ENCODE results near the gene HDAC4. TPM values are rescaled to one million over a fixed set of nuclear protein-coding genes. Genes with fewer than 3 reads are reported as not detected.

HDAC4 gene
- total and polyA plus RNA-seq, 9 of the 15 experiments (the other 6 are each of a cell fraction or from before 2014, with no cell fraction given): 0.11 to 20.2 (median 4.0) TPM

DNA sequence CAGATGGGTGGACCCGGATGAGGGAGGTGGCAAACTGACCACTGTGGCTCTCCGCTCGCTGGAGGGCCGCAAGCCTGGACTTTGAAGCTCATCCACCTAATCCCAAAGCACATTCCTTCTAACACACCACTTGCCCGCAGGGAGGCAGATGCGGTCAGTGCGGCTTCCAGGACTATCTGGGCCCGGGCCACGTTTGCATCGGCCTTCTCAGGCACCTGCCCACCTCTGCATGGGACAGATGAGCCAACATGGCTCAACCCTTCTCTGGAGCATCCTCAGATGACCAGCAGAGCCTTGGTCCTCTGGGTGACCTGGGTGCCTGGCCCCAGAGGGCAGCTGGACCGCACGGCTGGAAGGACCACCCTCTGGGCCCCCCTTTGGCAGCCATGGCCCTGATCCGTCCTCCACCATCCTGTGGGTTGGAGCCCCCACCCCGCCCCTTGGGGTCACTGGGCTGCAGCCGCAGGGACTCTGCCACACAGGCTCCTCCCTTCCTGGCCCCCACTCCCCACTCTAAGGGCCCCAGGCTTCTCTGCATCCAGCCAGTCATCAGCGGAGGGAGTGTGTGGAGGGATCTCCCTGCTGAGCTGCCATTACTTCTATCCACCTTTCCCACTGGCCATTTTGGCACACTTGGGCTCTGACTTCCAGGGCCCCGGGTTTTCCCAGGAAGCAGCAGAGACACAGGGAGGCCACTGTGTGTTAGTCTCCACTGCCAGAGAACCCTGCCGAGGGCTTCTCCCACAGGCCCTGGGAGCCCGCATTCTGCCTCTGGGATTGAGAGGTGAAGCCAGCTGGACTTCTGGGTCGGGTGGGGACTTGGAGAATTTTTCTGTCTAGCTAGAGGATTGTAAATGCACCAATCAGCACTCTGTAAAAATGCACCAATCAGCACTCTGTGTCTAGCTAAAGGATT lies 12.3 kb downstream of the HDAC4 start:
- ATAC-seq (no peak), FAIRE-seq (no peak), DNase-seq (ENCODE audit: extremely low read depth in 1 of 4, low spot score in 3 of 4) (no peak)
- Histone ChIP-seq H3K4me2 (ENCODE audit: insufficient read depth, low read length) (no peak overlapping the region), H3K9ac (ENCODE audit: insufficient read depth in 1 of 2, low read depth in 2 of 2, low read length in 2 of 2) (no peak overlapping the region), H3K36me3 (ENCODE audit: control insufficient read depth, insufficient read depth, low read length) (no peaks in the 10 kb centered on the region), H2AFZ (ENCODE audit: low read depth, low read length) (no peak overlapping the region), H4K20me1 (replicated peaks; ENCODE audit: control insufficient read depth, insufficient read depth, low read length) (no peaks in the 10 kb centered on the region), H3K27me3 (ENCODE audit: control insufficient read depth in 2 of 2, insufficient read depth in 2 of 2, low read length in 2 of 2) (no peaks in the 10 kb centered on the region), H3K9me1 (ENCODE audit: control insufficient read depth, insufficient read depth, low read length) (no peaks in the 10 kb centered on the region), H3K27ac (ENCODE audit: extremely low read depth, low read depth, low read length) (no peak overlapping the region), H3K9me3 (replicated peaks; ENCODE audit: control insufficient read depth, insufficient read depth, low read depth, low read length) (no peaks in the 10 kb centered on the region), H3K4me3 (no peak overlapping the region), H3K4me1 (replicated peaks in 1 of 2; ENCODE audit: control insufficient read depth in 2 of 2, insufficient read depth in 2 of 2, low read length in 2 of 2) (peaks cover 0 to 9% of the 10 kb centered on the region in 2 experiments; a peak in 2 of 5 replicates), H3K79me2 (ENCODE audit: control insufficient read depth, insufficient read depth, low read length) (no peaks in the 10 kb centered on the region; the same call in none of the 3 replicates)
- 96% methylated on average over 15 of the region's 20 CpGs for WGBS (ENCODE audit: insufficient coverage, low coverage, missing lambda C conversion rate)
- TF ChIP-seq ZNF668 (CRISPR knock-in tag; IDR thresholded peaks at IDR 0.05): no peak
- TF ChIP-seq NFYB (IDR thresholded peaks at IDR 0.05; ENCODE audit: extremely low read depth, insufficient read length): peak; percentile 40
- CTCF ChIA-PET (ENCODE audit: low intra/inter-chr PET ratio): no interaction called here
- BruUV-seq (replicated peaks): no TSS peak
- POLR2A ChIA-PET: no interaction called here
- intact Hi-C loops (cut with micrococcal nuclease): no loop called here
- in situ Hi-C loops (cut with MboI): no loop called here

DNA sequence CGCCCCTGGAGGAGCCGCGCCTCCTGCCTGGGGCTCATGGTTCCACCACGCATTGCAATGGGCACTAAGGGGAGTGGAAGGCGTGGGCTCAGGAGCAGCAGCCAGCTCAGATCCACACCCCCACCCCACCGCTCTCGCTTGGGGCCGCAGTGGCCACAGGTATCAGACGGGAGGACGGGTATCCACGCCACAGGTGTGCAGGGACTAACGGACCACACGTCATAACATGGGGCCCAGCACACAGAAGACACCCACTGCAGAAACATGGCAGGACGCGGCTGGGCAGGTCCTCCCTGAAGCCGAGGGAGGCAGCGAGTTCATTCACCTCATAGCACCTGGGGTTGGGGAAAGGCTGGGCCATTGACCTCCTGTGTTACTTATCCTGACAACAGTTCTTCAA lies 13.0 kb downstream of the HDAC4 start:
- H3K27me3 ChIP-seq (ENCODE audit: control insufficient read depth in 2 of 2, insufficient read depth in 2 of 2, low read length in 2 of 2): no peaks in the 10 kb centered on the region
- WGBS (ENCODE audit: insufficient coverage, low coverage, missing lambda C conversion rate): 81% methylated on average over 4 of the region's 17 CpGs
- ATAC-seq: no peak
- no peak overlapping the region for H2AFZ ChIP-seq (ENCODE audit: low read depth, low read length)
- H3K79me2 ChIP-seq (ENCODE audit: control insufficient read depth, insufficient read depth, low read length): no peaks in the 10 kb centered on the region; the same call in 1 of the 3 replicates
- no peaks in the 10 kb centered on the region for H3K9me1 ChIP-seq (ENCODE audit: control insufficient read depth, insufficient read depth, low read length)
- FAIRE-seq: no peak
- ChIA-PET POLR2A (no interaction called here), CTCF (ENCODE audit: low intra/inter-chr PET ratio) (no interaction called here)
- no TSS peak for BruUV-seq (replicated peaks)
- no peak overlapping the region for H3K27ac ChIP-seq (ENCODE audit: extremely low read depth, low read depth, low read length)
- no peaks in the 10 kb centered on the region for H3K36me3 ChIP-seq (ENCODE audit: control insufficient read depth, insufficient read depth, low read length)
- no peaks in the 10 kb centered on the region for H3K9me3 ChIP-seq (replicated peaks; ENCODE audit: control insufficient read depth, insufficient read depth, low read depth, low read length)
- no peak overlapping the region for H3K9ac ChIP-seq (ENCODE audit: insufficient read depth in 1 of 2, low read depth in 2 of 2, low read length in 2 of 2)
- no peaks in the 10 kb centered on the region for H4K20me1 ChIP-seq (replicated peaks; ENCODE audit: control insufficient read depth, insufficient read depth, low read length)
- H3K4me1 ChIP-seq (replicated peaks in 1 of 2; ENCODE audit: control insufficient read depth in 2 of 2, insufficient read depth in 2 of 2, low read length in 2 of 2): peaks cover 0 to 8% of the 10 kb centered on the region in 2 experiments; a peak in 2 of 5 replicates
- no peak for DNase-seq (ENCODE audit: extremely low read depth in 1 of 4, low spot score in 3 of 4)
- in situ Hi-C loops (cut with MboI): no loop called here
- H3K4me3 ChIP-seq: no peak overlapping the region
- intact Hi-C loops (cut with micrococcal nuclease): no loop called here
- H3K4me2 ChIP-seq (ENCODE audit: insufficient read depth, low read length): no peak overlapping the region
- TF ChIP-seq CBFA2T2 (conservative IDR thresholded peaks at IDR 0.05): no peak
- TF ChIP-seq CBX3 (IDR thresholded peaks at IDR 0.05; ENCODE audit: borderline replicate concordance in 1 of 2, low read length in 2 of 2): no peak
- TF ChIP-seq, protein P1, sequence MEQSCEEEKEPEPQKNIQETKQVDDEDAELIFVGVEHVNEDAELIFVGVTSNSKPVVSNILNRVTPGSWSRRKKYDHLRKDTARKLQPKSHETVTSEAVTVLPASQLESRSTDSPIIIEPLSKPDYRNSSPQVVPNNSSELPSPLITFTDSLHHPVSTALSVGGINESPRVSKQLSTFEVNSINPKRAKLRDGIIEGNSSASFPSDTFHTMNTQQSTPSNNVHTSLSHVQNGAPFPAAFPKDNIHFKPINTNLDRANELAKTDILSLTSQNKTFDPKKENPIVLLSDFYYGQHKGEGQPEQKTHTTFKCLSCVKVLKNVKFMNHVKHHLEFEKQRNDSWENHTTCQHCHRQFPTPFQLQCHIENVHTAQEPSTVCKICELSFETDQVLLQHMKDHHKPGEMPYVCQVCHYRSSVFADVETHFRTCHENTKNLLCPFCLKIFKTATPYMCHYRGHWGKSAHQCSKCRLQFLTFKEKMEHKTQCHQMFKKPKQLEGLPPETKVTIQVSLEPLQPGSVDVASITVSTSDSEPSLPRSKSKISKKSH (CRISPR knock-in tag; IDR thresholded peaks at IDR 0.05): no peak
- no peak for TF ChIP-seq NCOA4 (IDR thresholded peaks at IDR 0.05; ENCODE audit: partially characterized antibody)
- TF ChIP-seq, protein P2, sequence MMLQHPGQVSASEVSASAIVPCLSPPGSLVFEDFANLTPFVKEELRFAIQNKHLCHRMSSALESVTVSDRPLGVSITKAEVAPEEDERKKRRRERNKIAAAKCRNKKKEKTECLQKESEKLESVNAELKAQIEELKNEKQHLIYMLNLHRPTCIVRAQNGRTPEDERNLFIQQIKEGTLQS (IDR thresholded peaks at IDR 0.05): no peak
- TF ChIP-seq, protein P2 (CRISPR knock-in tag; conservative IDR thresholded peaks at IDR 0.05): no peak
- TF ChIP-seq E2F3 (CRISPR knock-in tag; IDR thresholded peaks at IDR 0.05): no peak
- no peak for TF ChIP-seq ZNF696 (CRISPR knock-in tag; conservative IDR thresholded peaks at IDR 0.05)
- TF ChIP-seq, protein P3, sequence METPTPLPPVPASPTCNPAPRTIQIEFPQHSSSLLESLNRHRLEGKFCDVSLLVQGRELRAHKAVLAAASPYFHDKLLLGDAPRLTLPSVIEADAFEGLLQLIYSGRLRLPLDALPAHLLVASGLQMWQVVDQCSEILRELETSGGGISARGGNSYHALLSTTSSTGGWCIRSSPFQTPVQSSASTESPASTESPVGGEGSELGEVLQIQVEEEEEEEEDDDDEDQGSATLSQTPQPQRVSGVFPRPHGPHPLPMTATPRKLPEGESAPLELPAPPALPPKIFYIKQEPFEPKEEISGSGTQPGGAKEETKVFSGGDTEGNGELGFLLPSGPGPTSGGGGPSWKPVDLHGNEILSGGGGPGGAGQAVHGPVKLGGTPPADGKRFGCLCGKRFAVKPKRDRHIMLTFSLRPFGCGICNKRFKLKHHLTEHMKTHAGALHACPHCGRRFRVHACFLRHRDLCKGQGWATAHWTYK (CRISPR knock-in tag; IDR thresholded peaks at IDR 0.05): no peak
